HL-60 (cell line): ENCODE measurements around the gene UCP3.

Experiments
- DNase-seq, 2 experiments: peaks; one replicate each; pipeline ENCODE4 v3.0.0-alpha.2; 2010 to 2020; ENCODE audit warnings: low read depth in 1 of 2, low spot score in 1 of 2
- H3K27ac ChIP-seq: fragments of 250-450 bp; sonication (Bioruptor Pico); replicated peaks from 2 replicates; pipeline ENCODE4 v1.5.1; 2020; ENCODE audit warnings: mild to moderate bottlenecking, moderate library complexity
- H3K27me3 ChIP-seq: fragments of 250-450 bp; sonication (Bioruptor Pico); 2 replicates; pipeline ENCODE4 v1.5.1; 2021; ENCODE audit warnings: mild to moderate bottlenecking, moderate library complexity; ENCODE audit not compliant: insufficient read depth, poor library complexity, severe bottlenecking
- H3K4me3 ChIP-seq: replicated peaks from 2 replicates; pipeline ENCODE4 v1.5.1; 2011; ENCODE audit warnings: mild to moderate bottlenecking, control low read depth, low read length; ENCODE audit not compliant: insufficient read depth
- GABPA ChIP-seq: IDR thresholded peaks from 2 replicates; pipeline ENCODE4 v1.6.1; 2012; ENCODE audit warnings: low read depth
- POLR2AphosphoS5 ChIP-seq: IDR thresholded peaks from 2 replicates; pipeline ENCODE4 v1.6.1; 2012; ENCODE audit warnings: low read depth
- SPI1 ChIP-seq: IDR thresholded peaks from 2 replicates; pipeline ENCODE4 v1.6.1; 2012; ENCODE audit warnings: low read depth, mild to moderate bottlenecking, borderline replicate concordance
- TF ChIP-seq, protein P1 (sequence below): IDR thresholded peaks from 2 replicates; pipeline ENCODE4 v1.6.1; 2012; ENCODE audit warnings: low read depth; ENCODE audit not compliant: insufficient replicate concordance
- TF ChIP-seq, protein P2 (sequence below): IDR thresholded peaks from one replicate; pipeline ENCODE4 v1.5.1; 2011; ENCODE audit warnings: low read length, control low read depth, inconsistent platforms; ENCODE audit not compliant: insufficient read depth

UCP3 gene

DNA sequence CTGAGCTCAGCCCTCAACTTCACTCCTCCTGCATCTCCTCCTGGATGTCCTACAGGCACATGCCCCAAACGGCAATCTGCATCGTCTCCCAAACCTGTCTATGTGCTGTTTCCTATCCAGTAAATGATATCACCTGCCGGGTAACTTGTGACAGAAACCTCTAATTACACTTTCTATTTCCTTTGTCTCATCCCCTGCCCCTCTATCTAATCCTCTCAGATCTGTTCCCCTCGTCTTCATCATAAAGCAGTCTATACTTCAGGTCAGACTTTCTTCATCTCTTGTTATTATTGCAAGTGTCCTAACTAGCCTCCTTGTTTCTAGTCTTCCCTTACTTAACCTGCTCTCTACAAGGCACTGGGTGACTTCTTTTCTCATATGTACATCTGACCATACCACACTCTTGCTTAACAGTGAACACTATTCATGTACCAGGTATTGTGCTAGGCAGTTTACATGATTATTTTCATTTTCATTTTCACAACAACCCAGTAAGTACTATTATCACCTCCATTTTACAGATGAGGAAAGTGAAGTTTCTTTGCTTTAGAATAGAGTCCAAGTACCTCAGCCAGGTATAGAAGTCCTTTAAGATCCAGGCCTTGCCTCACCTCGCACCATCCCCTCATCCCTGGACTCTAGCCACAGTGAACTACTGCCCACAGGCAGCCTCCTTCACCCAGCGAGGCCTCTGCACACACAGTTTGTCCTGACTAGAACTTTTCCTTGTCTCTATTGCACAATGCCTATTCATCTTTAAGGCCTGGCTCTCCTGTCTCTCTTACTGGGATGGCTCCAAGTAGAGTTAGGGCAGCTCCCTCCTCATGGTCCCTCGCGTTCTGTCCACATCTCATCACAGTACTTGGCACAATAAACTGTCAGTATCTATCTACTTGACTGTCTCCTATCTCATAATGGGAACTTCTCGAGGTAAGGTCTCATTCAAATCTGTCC lies 22.1 kb upstream of the UCP3 start:
- Histone ChIP-seq H3K27me3 (no peaks in the 10 kb centered on the region), H3K27ac (no peak overlapping the region), H3K4me3 (no peak overlapping the region)
- TF ChIP-seq GABPA (no peak), SPI1 (no peak), POLR2AphosphoS5 (no peak)
- TF ChIP-seq, protein P1, sequence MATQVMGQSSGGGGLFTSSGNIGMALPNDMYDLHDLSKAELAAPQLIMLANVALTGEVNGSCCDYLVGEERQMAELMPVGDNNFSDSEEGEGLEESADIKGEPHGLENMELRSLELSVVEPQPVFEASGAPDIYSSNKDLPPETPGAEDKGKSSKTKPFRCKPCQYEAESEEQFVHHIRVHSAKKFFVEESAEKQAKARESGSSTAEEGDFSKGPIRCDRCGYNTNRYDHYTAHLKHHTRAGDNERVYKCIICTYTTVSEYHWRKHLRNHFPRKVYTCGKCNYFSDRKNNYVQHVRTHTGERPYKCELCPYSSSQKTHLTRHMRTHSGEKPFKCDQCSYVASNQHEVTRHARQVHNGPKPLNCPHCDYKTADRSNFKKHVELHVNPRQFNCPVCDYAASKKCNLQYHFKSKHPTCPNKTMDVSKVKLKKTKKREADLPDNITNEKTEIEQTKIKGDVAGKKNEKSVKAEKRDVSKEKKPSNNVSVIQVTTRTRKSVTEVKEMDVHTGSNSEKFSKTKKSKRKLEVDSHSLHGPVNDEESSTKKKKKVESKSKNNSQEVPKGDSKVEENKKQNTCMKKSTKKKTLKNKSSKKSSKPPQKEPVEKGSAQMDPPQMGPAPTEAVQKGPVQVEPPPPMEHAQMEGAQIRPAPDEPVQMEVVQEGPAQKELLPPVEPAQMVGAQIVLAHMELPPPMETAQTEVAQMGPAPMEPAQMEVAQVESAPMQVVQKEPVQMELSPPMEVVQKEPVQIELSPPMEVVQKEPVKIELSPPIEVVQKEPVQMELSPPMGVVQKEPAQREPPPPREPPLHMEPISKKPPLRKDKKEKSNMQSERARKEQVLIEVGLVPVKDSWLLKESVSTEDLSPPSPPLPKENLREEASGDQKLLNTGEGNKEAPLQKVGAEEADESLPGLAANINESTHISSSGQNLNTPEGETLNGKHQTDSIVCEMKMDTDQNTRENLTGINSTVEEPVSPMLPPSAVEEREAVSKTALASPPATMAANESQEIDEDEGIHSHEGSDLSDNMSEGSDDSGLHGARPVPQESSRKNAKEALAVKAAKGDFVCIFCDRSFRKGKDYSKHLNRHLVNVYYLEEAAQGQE = no peak
- TF ChIP-seq, protein P2, sequence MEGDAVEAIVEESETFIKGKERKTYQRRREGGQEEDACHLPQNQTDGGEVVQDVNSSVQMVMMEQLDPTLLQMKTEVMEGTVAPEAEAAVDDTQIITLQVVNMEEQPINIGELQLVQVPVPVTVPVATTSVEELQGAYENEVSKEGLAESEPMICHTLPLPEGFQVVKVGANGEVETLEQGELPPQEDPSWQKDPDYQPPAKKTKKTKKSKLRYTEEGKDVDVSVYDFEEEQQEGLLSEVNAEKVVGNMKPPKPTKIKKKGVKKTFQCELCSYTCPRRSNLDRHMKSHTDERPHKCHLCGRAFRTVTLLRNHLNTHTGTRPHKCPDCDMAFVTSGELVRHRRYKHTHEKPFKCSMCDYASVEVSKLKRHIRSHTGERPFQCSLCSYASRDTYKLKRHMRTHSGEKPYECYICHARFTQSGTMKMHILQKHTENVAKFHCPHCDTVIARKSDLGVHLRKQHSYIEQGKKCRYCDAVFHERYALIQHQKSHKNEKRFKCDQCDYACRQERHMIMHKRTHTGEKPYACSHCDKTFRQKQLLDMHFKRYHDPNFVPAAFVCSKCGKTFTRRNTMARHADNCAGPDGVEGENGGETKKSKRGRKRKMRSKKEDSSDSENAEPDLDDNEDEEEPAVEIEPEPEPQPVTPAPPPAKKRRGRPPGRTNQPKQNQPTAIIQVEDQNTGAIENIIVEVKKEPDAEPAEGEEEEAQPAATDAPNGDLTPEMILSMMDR = no peak
- no peak for DNase-seq

DNA sequence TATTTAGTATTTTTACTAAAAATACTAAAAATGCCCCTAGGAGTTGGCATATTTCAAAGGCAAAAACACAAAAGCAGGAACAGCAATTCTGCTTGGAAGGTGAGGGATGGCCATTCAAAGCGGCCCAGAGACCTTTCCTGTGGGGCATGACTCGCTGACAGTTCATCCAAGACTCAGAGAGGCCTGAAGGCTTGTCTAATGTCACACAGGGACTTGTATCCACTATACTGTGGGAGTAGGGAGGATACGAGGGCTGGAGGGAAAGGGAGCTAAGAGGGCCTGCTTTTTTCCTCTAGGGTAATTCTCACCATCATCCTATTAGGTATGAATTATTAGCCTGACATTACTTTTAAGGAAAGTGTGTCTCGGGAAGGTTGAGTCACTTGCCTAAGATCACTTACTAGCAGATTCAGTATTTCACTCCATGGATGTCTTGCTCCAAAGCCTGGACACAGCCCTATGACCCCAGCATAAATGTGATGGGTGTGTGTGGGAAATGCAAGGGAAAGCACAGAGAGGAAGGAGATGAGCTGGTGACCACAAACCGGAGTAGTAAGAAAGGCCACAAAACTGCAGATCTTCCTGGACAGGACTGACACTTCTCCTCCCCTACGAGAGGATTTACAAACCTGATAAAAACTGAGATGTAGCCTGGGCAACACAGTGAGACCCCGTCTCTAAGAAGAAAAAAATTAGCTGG lies 16.7 kb upstream of the UCP3 start:
- no peak for DNase-seq
- TF ChIP-seq, protein P1 = no peak
- TF ChIP-seq SPI1 (no peak), POLR2AphosphoS5 (no peak), GABPA (no peak)
- TF ChIP-seq, protein P2 = no peak
- Histone ChIP-seq H3K27ac (no peak overlapping the region), H3K27me3 (no peaks in the 10 kb centered on the region), H3K4me3 (no peak overlapping the region)

DNA sequence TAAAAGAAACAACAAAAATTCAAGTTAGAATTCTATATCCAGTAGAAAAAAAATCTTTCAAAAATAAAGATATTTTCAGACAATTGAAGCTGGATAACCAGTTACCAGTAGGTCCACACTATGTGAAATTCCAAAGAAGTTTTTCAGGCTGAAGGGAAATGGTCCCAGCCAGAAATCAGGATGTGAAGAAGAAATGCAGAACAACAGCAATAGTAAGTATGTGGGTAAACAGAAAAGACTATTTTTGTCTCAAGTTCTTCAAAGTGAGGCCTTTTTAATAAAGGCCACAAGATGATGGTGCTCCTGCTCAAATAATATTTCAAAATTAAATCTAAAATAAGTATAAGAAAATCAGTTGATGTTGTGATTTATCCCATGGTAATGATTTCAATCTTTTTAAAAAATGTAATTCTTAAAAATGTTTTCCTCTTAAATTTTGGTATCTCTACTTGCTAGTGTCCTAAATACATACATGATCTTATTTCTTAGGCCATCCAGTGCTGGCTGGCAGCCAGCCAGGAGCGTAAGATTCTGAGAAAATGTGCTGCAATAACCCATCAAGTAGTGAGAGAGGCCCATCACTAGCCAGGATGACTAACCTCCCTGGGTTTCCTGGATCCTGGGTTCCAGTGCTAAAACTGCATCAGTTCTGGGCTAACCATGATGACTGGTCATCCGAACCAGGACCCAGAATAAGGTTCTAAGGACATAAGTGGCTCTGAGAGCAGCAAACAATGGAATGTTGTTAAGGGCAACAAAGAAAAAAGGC lies 15.6 kb upstream of the UCP3 start:
- H3K4me3 ChIP-seq = no peak overlapping the region
- no peak for DNase-seq
- no peaks in the 10 kb centered on the region for H3K27me3 ChIP-seq
- no peak overlapping the region for H3K27ac ChIP-seq
- TF ChIP-seq POLR2AphosphoS5 (no peak), SPI1 (no peak), GABPA (no peak)
- TF ChIP-seq, protein P1 = no peak
- TF ChIP-seq, protein P2 = no peak
